GM19372 (cell line): ENCODE measurements around the gene SIRT3.
A peak's percentile ranks its signal among the peaks of the same experiment; 100 is the strongest.
"Not testable (repeated sequence)": the region's sequence is repeated elsewhere in the genome, so short reads cannot be mapped to it uniquely, and the experiment has no call there.

Experiments
- ATAC-seq: cut with Tn5 transposase; IDR thresholded peaks from one replicate; pipeline ENCODE4 v1.9.1; 2021; ENCODE audit warnings: mild to moderate bottlenecking, low read depth, moderate library complexity; ENCODE audit not compliant: unreplicated experiment

The SIRT3 gene

DNA sequence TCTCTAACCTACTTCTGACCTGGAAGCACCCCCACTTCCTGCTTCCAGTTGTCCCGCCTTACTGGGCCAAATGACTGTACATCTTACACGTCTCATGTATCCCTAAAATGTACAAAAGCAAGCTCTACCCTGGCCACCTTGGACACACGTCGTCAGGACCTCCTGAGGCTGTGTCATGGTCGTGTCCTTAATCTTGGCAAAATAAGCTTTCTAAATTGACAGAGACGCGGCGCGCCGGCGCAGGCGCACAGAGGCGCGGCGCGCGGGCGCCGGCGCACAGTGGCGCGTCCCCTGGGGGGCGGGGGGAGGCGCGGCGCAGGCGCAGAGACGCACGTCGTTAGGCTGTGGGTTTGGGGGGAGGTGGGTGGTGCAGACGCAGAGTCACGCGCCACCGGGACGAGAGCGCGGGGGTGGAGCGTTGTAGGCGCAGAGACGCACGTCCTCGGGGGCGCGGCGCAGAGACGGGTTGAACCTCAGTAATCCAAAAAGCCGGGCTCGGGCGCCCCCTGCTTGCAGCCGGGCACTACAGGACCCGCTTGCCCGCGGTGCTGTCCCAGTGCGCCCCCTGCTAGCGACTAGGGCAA, 46.9 kb downstream of the SIRT3 start:
- peak; percentile 13 for ATAC-seq

DNA sequence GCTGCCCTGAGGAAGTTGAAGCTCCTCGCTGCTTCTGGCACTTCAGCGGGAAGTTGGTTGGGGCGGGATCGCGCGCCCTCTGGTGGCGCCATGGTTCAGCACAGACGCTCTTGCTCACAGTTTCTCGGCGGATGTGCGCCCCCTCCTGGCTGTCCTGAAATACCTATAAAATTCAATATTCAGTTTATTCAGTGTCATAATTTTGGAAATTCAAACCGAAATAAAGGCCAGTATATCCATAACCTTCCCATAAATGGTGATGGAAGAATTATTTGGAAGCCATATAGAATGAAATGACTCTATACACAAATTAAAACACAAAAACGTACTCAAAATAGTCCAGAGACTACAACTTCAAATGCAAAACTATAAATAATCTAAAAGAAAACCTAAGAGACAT, 55.9 kb downstream of the SIRT3 start:
- ATAC-seq = not testable (repeated sequence)
